ENCODE measurements around the gene KLHL8.

Gene KLHL8

GRCh38 chr4:87258677-87259076, 38.3 kb upstream of the KLHL8 start:
- no peak for TF ChIP-seq CTCF (IDR thresholded peaks at IDR 0.05; ENCODE audit: low read depth, low read length, missing control alignments)
- in situ Hi-C loops (cut with HindIII; ENCODE audit: low sequenced_read_pairs): no loop called here
- DNase-seq (ENCODE audit: low read depth): no peak
- H3K4me3 ChIP-seq (ENCODE audit: low read depth, low read length): no peak overlapping the region

- in situ Hi-C loops (cut with HindIII; ENCODE audit: low sequenced_read_pairs): no loop called here
These were observed 37.1 kb upstream of the KLHL8 start for GRCh38 chr4:87257523-87257922.

GRCh38 chr4:87255755-87256154, 35.3 kb upstream of the KLHL8 start:
- DNase-seq (ENCODE audit: low read depth): no peak
- no peak for TF ChIP-seq CTCF (IDR thresholded peaks at IDR 0.05; ENCODE audit: low read depth, low read length, missing control alignments)
- in situ Hi-C loops (cut with HindIII; ENCODE audit: low sequenced_read_pairs): no loop called here
- H3K4me3 ChIP-seq (ENCODE audit: low read depth, low read length): no peak overlapping the region

More at GRCh38 chr4:87257523-87257922, 37.1 kb upstream of the KLHL8 start:
- no peak for DNase-seq (ENCODE audit: low read depth)
- TF ChIP-seq CTCF (IDR thresholded peaks at IDR 0.05; ENCODE audit: low read depth, low read length, missing control alignments): no peak
- H3K4me3 ChIP-seq (ENCODE audit: low read depth, low read length): no peak overlapping the region

GRCh38 chr4:87251106-87251505, 30.7 kb upstream of the KLHL8 start:
- no peak for TF ChIP-seq CTCF (IDR thresholded peaks at IDR 0.05; ENCODE audit: low read depth, low read length, missing control alignments)
- no peak for DNase-seq (ENCODE audit: low read depth)
- in situ Hi-C loops (cut with HindIII; ENCODE audit: low sequenced_read_pairs): no loop called here

GRCh38 chr4:87250294-87250693, 29.9 kb upstream of the KLHL8 start:
- TF ChIP-seq CTCF (IDR thresholded peaks at IDR 0.05; ENCODE audit: low read depth, low read length, missing control alignments): no peak
- DNase-seq (ENCODE audit: low read depth): no peak
- in situ Hi-C loops (cut with HindIII; ENCODE audit: low sequenced_read_pairs): no loop called here
- H3K4me3 ChIP-seq (ENCODE audit: low read depth, low read length): no peak overlapping the region

More at GRCh38 chr4:87251106-87251505, 30.7 kb upstream of the KLHL8 start:
- H3K4me3 ChIP-seq (ENCODE audit: low read depth, low read length): no peak overlapping the region

GRCh38 chr4:87249332-87250019, 29.1 kb upstream of the KLHL8 start:
- TF ChIP-seq CTCF (IDR thresholded peaks at IDR 0.05; ENCODE audit: low read depth, low read length, missing control alignments): no peak
- no peak overlapping the region for H3K4me3 ChIP-seq (ENCODE audit: low read depth, low read length)
- DNase-seq (ENCODE audit: low read depth): no peak
- in situ Hi-C loops (cut with HindIII; ENCODE audit: low sequenced_read_pairs): no loop called here
